Mesenteric fat pad (tissue), 1 donor: ENCODE results near the gene NKTR. TPM values are rescaled to one million over a fixed set of nuclear protein-coding genes. Genes with fewer than 3 reads are reported as not detected.

Experiments
- DNase-seq: peaks from one replicate; pipeline ENCODE4 v3.0.0-alpha.2; 2020; ENCODE audit warnings: low spot score
- total RNA-seq: library from RNA; stranded (reverse); fragmentation: NEBNext Ultra II Directional; extraction: Animal tissue kit (Norgen Biotek cat#: 25700); gene quantifications from one replicate; pipeline ENCODE4 v1.2.1, GENCODE V29; 2021
- donor health status: DM: yes; HTN: yes; CAD: no.

Gene NKTR
- total RNA-seq, 1 donor from 2014 or later = 80.6 TPM

DNA sequence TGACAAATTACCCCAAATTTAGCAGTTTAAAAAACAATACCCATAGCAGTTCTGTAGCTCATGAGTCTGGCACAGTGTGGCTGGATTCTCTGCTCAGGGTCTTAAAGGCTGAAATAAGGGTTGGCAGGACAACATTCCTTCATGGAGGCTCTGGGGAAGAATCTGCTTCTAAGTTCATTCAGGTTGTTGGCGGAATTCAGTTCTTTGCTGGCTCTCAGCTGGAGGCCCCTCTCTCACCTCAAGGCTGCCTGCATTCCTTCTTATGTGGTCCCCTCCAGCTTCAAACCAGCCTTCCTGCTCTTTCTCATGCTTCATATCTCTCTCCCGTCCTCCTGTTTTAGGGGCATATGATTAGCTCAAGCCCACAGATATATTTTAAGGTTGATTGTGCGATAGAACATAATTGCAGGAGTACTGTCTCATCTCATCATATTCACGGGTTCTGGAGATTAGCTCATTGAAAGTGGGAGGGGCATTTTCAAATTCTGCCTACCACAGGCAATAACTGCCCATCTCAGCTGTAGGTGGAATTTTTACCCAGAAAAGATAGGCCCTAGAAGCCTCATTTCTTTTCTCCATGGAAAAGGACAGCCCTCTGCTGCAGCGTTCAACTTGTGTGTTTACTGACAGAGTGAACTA, 47.5 kb downstream of the NKTR start:
- no peak for DNase-seq

DNA sequence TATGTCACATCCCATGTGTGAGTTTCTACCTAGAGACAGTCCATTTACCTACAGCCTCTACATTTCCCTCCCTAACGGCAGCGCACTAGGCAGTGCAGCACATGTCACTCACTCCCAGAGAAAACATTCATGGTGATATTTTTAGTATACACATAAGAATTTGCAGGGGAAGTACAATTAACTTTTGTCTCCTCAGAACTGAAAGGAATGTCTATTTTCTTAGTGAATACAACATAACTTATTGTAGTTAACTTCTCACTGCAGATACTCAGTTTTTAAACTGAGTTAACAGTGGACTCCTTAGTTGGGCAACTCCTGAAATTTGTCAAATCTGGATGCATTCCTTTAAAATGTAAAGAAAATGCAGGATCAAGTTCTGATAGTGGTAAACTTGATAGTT, 48.5 kb downstream of the NKTR start:
- no peak for DNase-seq

DNA sequence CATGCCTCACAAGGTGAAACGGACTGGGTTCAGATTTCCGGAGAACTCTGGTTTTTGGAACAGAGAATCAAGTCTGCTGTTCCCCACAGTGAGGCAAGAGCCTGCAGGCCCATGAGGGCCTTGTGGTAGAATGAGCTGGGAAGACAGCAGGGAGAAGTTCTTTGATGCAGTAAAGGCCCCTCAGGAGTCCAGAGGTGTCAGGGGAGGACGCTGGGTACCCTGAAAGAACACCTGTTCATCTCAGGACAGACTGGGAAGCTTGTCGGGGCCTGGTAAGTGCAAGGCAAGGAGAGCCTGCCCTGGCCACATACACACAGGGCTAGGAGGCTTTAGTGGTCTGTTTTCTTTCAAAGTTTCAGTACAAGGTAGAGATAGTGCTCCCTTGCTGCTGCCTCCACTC, 49.3 kb downstream of the NKTR start:
- DNase-seq = no peak

DNA sequence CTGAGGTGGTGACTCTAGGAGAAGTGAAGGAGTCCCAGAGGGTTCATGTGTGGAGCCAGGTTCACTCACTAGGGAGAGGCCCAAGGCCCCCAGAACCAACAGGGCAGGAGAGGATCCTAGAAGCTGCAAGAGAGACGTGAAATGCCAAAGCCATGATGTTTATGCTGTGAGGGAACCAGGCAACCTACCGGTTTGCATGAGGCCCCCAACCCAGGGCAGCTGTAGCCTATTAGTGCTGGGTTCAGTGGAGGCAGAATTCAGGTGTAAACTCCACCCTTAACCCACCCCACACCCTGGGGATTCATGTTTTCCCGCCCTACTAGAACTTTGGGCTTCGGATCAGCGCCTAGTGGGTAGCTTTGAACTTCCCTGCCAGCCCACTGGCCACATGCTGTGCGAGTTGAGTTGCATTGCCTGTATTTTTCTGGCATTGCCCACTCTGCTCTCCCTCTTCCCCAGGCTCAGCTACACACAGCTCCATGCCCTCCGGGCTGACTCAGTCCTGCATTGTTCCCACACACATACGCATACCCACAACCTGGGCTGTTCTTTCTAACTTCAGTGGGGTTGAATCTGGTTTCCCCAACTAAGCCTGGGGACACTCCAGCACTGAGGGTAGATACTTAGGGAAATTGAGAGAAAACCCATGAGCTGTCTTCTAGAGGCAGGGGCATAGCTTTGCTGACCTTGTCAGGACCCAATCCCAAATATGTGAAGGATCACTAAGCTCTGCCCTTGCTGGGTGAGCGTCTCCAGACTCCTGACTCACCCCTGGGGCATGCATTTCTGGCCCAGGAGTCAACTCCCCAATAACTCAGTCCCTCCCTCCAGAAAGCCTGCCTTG, 51.0 kb downstream of the NKTR start:
- no peak for DNase-seq

DNA sequence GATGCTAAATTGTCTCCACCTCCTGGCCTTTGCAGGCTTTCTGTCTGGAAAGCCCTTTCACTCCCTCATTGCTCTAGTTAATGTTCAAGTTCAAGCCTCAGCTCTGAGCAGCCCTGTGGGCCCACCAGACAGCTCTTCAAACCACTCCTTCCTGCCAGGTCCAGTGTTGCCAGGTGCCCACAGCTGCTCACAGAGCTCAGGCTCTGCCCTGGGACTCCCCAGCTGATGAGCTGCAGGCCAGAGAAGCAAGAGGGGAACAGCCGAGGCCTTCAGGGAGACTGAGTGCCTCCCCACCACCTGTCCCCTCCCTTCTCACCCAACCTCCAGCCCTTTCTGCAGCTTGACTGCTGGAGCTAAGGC, 51.7 kb downstream of the NKTR start:
- DNase-seq = no peak

DNA sequence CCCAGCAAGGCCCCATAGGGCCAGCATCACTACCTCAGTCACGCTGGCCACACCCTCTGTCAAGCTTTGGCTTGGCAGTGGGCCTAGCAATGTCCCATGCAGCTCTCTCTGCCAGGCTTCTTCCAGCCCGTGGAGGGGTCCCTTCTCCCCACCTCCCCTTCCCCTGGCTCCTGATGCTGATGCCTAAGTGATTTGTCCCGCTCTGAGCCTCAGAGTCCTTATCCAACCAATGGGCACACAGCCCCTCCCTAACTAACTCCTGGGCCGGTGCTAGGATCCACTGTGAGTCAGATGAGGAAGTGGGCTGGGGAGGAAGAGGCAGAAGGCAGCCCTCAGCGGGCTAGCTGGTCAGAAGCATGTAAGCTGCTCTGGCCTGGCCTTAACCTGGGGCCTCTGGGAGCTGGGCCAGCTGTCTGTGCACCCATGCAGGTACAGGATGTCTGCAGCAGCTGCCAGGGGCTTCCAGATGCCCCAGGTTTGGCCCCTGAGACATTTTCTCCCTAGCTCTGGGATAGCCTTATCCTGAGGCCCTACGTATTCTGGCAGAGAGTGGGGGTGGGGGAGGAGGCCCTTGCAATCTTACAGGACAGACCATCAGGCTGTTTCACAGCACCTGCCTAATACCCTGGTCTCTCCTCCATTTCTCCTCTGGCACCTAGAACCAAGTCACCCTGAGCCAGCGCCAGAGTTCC, 52.3 kb downstream of the NKTR start:
- no peak for DNase-seq

DNA sequence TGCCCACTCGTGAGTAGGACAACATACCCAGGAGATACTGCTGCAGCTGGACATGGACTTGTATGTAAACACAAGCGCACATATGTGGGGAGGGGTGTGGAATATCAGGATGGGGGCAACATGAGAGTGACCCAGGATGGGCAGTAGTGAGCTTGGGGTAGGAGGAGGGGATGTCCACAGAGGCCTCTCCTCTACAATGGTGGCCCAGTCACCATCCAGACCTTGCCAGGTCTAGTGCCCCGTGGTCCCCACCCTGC, 52.7 kb downstream of the NKTR start:
- DNase-seq = no peak

DNA sequence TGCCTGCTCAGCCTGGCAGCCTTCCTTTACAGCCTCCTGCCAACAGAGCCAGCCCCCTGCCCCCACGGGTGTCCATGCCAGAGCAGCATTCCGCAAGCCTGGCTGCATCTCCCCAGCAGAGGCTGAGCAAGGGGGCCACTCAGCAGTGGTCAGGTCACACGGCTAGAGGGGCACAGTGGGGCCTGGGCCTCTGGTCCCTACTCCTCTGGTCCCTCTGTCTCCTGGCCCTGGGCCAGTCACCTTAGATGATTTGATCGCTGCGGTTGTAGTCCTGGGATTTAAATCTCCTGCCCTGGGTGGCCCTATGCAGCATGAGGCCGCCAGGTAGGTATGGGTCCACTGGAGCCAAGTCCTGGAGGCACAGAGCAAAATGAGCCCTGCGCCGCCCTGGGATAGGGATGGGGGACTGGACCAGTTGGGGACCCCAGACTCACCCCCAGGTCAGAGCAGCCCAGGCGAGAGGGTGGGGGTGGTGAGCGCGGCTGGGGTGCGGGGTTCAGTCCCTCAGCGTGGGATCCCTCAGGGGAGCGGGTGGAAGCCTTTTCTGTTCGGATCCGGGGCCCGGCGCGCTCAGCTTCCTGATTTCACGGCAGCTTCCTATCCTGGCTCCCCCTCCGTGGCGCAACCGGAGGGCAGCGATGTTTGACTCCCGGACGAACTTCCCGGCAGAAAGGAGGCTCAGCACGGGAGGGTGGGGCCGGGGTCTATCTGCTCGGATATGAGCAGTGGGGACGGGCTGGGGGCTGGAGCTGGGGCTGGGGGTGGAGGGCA, 53.3 kb downstream of the NKTR start, which contains the start of gene ZBTB47:
ZBTB47 (plus strand) TSS at position 138 of the 771 bp plus-strand sequence. CDS start 4,659 bp downstream, outside the sequence.
- DNase-seq = no peak

DNA sequence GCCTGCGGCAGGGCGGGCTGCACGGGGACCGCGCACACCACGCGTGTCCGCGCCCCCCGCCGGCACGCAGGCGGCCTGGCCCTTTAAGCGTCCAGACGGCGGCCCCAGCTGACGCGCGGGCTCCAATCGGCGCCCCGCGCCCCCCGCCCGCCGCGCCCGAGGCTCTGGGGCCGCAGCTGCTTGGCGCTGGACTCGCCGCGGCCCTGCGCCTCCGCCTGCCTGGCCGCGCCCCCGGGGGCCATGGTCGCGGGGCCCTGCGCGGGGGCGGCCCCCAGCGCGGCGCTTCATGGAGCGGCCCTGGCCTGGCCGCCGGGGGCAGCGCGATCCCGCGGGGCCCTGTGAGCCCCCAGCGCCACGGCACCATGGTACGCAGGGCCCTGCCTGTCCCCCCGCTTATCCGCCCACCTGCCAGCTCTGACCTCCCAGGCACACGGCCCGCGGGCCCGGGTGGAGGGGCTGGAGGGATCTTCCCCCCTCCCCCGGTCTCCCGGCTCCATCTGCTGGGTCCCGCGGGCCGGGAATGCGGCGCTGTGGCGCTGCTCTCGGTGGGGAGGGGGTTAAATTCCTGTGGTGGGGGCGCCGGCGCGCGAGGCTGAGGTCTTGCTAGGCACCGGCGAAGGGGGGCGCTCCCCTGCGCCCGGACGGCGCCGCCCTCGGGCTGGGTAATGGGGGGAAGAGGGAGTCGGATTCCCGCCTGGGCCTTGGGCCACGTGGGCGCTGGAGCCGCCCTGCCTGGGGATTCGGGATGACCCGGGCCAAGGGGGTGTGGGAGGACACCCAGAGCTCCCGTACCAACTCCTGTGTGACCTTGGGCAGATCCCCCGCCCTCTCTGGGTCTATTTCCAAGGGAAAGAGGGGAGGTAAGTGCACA, 54.1 kb downstream of the NKTR start:
- no peak for DNase-seq

DNA sequence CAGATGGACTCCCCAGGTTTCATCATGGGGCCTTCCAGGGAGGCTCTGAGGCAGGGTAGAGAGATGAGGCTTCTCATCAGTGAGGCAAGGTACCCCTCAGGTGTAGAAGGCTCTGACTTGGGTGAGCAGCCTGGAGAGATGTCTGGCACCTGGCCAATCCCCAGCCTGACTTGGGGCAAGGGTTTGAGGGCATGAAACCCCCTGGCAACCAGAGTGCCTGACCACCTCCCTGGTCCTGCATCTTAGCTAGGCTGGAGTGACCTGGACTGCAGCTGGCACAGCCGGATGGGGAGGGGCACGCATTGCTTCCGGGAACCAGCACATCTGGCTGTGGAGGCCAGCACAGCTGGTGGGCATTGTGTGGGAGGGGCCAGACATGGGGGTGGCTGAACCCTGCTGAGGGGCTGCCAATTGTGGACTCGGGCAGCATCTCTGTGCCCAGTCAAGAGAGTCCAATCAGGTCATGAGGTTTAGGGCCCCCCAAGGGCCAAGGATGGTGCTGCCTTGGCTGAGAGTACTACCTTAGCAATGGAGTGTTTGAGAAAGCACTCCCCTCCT, 54.9 kb downstream of the NKTR start:
- DNase-seq = no peak

DNA sequence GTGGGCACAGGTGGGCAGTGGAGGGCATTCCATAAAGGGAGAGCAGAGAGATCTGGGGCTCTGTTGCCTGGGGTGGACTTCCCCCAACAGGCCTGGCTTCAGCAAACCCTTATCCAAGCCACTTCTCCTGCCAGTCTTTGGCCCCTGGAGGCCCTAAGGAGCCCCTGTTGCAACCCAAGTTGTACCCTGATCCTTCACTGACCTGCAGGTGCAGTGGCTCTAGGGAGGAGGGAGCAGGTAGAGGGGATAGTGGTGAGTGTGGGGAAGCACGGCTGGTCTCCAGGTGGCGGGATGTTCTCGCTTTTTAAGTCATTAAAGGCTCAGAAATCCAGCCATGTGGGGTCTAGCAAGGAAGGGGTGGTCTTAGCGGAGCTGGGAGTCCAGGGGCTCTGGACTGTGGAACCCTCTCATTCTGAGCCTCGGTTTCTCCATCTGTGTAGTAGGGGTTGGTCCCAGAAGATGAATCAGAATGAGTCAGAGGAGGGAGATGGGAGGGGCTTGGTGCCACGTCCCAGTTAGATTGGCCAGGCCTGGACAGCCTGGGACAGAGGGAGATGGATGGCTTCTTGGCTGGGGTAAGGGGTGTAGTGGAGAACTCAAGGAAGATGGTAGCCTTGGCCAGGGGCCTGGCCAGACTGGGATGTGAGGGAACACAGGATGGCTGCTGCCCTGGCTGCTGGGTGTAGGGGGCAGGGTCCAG, 55.6 kb downstream of the NKTR start:
- DNase-seq = no peak

DNA sequence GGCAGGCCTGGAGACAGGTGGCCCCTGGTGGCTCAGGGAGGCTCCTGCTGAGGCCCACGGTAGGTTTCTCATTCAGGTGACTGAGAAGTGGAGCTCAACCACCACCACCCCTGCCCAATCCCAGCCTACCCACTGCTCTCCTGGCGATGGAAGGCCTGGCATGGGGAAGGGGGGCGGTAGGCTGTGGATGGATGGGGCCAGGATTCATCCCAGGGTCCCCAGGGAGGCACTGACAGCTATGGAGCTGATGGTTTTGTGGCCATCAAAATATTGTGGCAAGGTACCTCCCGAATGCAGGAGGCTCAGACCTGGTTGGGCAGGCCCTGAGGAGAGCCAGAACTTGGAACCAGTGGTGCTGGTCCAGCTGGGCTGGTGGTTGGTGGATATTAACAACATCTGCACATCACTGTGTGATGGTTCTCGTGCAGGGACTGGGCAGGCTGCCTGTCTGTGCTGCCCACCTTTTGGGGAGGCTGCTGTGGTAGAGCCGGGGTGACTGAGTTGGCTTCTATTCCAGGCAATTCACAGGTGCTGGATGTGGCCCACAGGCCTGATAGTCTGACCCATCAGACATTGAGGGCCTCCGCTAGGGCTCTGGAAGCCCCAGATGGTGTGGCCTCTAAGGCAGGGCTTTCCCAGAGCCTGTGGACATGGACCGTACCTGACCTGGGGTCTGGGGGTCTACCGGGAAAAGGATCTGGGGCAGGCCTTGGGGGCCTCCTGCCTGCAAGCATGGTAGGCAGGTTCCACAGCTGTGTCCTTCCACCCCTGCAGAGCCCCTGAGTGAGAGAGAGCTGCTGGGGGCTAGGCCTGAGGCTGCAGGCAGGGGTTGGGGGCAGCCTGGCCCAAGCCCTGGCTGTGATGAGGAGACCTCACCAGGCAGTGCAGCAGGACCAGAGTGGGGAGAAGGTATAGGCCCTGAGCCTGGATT, 56.5 kb downstream of the NKTR start:
- peak; percentile 79 for DNase-seq

DNA sequence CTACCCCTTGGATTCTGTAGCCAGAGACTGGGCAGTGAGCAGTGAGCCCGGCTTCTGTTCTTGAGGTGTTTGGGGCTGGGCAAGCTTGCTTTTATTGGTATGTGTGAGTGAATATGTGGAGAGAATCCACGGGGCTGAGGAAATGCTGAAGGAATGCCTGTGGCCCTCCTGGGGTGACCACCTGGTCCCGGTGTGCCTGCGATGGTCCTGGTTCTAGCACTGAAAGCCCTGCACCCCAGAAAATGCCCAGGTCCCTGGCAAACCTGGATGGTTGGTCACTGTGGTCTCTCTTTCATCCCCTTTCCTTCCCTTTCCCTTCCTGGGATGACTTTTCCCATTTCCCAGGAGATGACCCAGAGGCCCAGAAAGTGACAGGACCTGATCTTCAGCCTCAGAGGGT, 57.2 kb downstream of the NKTR start:
- DNase-seq = no peak

DNA sequence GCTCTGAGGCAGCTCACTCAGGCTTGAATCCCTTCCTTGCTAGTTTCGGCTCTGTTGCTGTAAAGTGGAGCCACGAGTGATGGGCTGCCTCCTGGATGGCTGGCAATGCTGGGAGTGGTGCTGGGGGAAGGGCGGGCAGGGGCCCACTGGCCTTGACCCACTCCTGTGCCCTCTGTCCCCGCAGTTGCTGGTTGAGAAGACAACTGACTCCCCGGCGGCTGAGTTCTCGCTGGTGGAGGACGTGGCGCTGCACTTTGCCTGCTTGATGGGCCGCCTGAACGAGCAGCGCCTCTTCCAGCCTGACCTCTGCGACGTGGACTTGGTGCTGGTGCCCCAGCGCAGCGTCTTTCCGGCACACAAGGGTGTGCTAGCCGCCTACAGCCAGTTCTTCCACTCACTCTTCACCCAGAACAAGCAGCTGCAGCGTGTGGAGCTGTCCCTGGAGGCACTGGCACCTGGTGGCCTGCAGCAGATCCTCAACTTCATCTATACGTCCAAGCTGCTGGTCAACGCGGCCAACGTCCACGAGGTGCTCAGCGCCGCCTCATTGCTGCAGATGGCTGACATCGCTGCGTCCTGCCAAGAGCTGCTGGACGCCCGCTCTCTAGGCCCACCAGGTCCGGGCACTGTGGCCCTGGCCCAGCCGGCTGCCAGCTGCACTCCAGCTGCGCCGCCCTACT, 57.7 kb downstream of the NKTR start:
- no peak for DNase-seq

DNA sequence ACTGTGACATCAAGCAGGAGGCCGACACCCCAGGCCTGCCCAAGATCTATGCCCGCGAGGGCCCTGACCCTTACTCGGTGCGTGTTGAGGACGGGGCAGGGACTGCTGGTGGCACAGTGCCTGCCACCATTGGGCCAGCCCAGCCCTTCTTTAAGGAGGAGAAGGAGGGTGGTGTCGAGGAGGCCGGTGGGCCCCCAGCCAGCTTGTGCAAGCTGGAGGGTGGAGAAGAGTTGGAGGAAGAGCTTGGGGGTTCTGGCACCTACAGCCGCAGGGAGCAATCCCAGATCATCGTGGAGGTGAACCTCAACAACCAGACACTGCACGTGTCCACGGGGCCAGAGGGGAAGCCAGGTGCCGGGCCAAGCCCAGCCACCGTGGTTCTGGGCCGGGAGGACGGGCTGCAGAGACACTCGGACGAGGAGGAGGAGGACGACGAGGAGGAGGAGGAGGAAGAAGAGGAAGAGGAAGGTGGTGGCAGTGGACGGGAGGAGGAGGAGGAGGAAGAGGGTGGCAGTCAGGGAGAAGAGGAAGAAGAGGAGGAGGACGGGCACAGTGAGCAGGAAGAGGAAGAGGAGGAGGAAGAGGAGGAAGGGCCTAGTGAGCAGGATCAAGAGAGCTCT, 58.4 kb downstream of the NKTR start:
- DNase-seq = no peak

DNA sequence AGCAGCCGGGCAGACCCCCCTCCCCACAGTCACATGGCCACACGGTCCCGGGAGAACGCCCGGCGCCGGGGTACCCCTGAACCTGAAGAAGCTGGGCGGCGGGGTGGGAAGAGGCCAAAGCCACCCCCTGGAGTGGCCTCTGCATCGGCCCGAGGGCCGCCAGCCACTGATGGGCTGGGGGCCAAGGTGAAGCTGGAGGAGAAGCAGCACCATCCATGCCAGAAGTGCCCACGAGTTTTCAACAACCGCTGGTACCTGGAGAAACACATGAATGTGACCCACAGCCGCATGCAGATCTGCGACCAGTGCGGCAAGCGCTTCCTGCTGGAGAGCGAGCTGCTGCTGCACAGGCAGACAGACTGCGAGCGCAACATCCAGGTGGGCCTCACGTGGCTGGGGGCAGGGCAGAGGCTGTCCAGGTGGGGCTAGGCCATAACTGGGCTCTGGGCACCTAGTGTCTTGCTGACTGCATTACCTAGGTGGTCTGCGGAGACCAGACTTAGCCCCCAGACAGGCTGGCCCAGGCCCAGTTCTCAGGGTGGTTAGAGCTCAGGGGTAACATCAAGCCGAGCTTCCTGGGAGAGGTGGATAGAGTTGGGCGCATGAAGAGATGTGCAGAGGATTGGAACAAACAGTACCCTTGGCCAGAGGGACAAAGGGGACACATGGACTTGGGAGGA, 59.1 kb downstream of the NKTR start:
- no peak for DNase-seq

DNA sequence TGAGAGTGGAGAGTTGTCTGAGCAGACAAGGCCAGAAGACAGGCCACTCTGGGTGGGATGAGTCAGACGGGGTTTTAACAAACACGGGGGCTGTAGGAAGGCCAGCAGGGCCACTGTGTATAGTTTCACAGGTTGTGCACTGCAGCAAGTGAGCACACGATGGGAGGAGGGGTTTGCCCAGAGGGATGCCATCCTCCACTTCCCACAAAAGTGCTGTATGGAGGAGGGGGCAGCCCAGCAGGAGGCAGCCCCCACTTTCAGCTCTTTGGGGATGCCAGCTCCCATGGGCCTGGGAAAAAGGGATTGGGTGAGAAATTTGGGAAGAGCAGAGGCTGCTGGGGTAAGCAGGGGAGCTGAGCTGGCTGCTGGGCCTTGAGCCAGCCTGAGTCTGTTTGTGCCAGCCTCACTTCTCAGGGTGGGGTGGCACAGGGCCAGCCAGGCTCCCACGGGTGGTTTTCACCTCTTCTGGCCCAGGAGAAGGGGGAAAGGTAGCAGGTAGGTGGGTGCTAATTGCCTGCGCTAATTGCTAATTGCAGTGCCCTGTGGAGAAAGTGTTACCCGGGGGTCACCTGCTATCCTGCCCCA, 59.7 kb downstream of the NKTR start:
- no peak for DNase-seq
